ENCODE results near the gene CDC42BPA.

- TF ChIP-seq EZH2phosphoT487 (IDR thresholded peaks at IDR 0.05; ENCODE audit: borderline replicate concordance, low read depth) (no peak), TAF1 (IDR thresholded peaks at IDR 0.05; ENCODE audit: borderline replicate concordance, low read depth, low read length) (no peak), JUND (IDR thresholded peaks at IDR 0.05) (no peak)
These were observed 368.9 kb downstream of the CDC42BPA start for GRCh38 chr1:226949401-226949800.
